ENCODE measurements around the gene PRKCE.

Gene PRKCE

DNA sequence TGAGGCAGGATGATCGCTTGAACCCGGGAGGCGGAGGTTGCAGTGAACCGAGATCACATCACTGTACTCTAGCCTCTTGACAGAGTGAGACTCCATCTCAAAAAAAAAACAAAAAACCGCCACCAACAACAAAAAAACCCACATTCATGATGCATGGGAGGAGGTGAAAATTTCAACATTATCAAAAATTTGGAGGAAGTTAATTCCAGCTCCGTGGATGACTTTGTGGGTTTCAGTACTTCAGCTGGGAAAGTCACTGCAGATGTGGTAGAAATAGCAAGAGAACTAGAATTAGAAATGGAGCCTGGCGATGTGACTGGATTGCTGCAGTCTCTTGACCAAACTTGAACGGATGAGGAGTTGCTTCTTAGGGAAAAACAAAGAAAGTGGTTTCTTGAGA, 74.3 kb downstream of the PRKCE start:
- TF ChIP-seq, protein P1, sequence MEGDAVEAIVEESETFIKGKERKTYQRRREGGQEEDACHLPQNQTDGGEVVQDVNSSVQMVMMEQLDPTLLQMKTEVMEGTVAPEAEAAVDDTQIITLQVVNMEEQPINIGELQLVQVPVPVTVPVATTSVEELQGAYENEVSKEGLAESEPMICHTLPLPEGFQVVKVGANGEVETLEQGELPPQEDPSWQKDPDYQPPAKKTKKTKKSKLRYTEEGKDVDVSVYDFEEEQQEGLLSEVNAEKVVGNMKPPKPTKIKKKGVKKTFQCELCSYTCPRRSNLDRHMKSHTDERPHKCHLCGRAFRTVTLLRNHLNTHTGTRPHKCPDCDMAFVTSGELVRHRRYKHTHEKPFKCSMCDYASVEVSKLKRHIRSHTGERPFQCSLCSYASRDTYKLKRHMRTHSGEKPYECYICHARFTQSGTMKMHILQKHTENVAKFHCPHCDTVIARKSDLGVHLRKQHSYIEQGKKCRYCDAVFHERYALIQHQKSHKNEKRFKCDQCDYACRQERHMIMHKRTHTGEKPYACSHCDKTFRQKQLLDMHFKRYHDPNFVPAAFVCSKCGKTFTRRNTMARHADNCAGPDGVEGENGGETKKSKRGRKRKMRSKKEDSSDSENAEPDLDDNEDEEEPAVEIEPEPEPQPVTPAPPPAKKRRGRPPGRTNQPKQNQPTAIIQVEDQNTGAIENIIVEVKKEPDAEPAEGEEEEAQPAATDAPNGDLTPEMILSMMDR (IDR thresholded peaks at IDR 0.05) = no peak
- H3K4me1 ChIP-seq = no peaks in the 10 kb centered on the region
- no peaks in the 10 kb centered on the region for H3K27me3 ChIP-seq
- no peak overlapping the region for H3K4me3 ChIP-seq
- no peak overlapping the region for H3K27ac ChIP-seq
- DNase-seq = no peak
- no peaks in the 10 kb centered on the region for H3K36me3 ChIP-seq
- intact Hi-C loops (cut with DNase I; ENCODE audit: low total_unique reads) = no loop called here
- H3K9me3 ChIP-seq = no peaks in the 10 kb centered on the region

DNA sequence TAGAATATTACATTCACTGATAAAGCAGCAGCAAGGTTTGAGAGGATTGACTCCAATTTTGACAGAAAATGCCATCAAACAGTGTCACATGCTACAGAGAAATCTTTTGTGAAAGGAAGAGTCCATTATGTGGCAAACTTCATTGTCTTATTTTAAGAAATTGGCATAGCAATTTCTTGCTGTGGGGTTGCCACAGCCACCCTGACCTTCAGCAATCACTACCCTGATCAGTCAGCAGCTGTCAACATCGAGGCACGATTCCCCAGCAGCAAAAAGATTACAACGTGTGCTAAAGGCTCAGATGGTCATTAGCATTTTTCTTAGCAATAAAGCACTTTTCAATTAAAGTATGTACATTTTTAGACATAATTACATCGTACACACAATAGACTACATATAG, 74.7 kb downstream of the PRKCE start:
- no peak overlapping the region for H3K27ac ChIP-seq
- TF ChIP-seq, protein P1 (IDR thresholded peaks at IDR 0.05) = no peak
- no peaks in the 10 kb centered on the region for H3K9me3 ChIP-seq
- no peaks in the 10 kb centered on the region for H3K27me3 ChIP-seq
- no peak for DNase-seq
- intact Hi-C loops (cut with DNase I; ENCODE audit: low total_unique reads) = no loop called here
- H3K36me3 ChIP-seq = no peaks in the 10 kb centered on the region
- no peak overlapping the region for H3K4me3 ChIP-seq
- H3K4me1 ChIP-seq = no peaks in the 10 kb centered on the region

DNA sequence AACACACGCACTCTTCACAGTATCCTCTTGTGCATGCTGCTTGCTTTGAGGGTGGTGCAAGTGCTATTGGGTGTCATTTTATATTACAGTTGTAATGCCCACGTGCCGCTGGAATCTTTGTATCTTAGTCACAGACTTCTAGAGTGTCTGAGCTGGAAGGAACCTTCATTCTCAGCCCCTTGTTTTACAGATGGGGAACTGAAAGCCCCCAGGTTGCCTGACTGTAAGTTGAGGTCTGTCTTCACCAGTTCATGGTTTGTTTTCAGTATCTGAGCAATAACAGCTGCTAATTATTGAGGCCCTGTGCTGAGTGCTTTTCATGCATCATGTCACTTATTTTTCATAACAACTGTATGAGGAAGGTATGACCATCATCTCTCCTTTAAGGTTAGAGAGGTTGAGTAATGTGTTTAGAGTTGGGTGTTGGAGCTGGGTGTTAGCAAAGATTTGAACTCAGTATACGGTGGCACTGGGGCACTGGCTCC, 77.0 kb downstream of the PRKCE start:
- Histone ChIP-seq H3K9me3 (no peaks in the 10 kb centered on the region), H3K4me1 (no peaks in the 10 kb centered on the region), H3K36me3 (no peaks in the 10 kb centered on the region), H3K4me3 (no peak overlapping the region), H3K27ac (no peak overlapping the region), H3K27me3 (no peaks in the 10 kb centered on the region)
- no peak for DNase-seq
- intact Hi-C loops (cut with DNase I; ENCODE audit: low total_unique reads) = no loop called here
- TF ChIP-seq, protein P1 (IDR thresholded peaks at IDR 0.05) = no peak

DNA sequence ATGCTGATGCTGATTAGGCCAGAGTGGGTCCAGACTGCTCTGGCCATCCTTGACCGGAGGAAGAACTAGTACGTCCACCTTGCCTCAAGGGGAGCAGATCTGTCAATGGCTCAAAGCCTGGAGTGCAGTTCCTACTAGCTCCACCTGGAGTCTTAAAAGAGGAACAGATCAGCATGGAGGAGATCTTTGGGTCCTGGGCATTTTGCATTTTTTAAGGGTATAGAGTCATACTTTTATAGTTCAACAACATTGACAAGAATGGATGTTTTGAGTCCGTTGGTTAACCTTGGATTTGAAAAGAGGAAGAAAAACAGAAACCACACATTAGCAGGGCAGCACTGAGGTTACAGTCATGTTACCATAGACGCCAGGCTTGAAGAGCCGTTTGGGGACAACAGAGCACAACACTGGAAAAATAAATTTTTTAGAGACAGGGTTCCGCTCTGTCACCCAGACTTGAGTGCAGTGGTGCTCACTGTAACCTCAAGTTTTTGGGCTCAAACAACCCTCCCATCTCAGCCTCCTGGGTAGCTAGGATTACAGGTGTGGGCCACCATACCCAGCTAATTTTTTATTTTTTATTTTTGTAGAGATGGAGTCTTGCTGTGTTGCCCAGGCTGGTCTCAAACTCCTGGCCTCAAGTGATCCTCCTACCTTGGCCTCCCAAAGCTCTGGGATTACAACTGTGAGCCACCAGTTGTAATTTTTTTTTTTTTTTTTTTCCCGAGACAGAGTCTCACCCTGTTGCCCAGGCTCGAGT, 78.5 kb downstream of the PRKCE start:
- Histone ChIP-seq H3K4me1 (no peaks in the 10 kb centered on the region), H3K36me3 (no peaks in the 10 kb centered on the region), H3K27me3 (no peaks in the 10 kb centered on the region), H3K9me3 (no peaks in the 10 kb centered on the region), H3K4me3 (no peak overlapping the region), H3K27ac (no peak overlapping the region)
- TF ChIP-seq, protein P1 (IDR thresholded peaks at IDR 0.05) = no peak
- DNase-seq = no peak
- intact Hi-C loops (cut with DNase I; ENCODE audit: low total_unique reads) = no loop called here

DNA sequence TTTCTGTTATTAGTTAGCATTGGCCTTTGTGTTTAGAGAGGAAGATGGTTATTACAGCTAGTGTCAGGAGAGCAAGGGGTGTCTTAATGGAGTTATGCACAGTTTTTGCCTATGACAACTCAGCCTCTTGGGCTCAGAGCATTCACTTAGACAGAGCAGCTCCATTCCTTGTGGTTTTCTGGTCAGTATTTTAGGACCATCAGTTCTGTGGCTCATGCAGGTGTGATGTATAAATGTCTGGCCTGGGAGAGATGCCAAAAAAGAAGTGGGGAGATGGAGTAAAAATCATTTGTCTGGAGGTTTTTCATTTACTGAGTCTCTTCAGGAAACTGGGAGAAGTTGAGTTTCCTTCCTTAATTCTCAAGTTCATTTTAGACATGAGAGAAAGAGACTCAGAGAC, 79.7 kb downstream of the PRKCE start:
- H3K27ac ChIP-seq = no peak overlapping the region
- no peaks in the 10 kb centered on the region for H3K27me3 ChIP-seq
- TF ChIP-seq, protein P1 (IDR thresholded peaks at IDR 0.05) = no peak
- H3K9me3 ChIP-seq = no peaks in the 10 kb centered on the region
- DNase-seq = no peak
- H3K4me3 ChIP-seq = no peak overlapping the region
- H3K36me3 ChIP-seq = no peaks in the 10 kb centered on the region
- intact Hi-C loops (cut with DNase I; ENCODE audit: low total_unique reads) = no loop called here
- H3K4me1 ChIP-seq = no peaks in the 10 kb centered on the region
